ENCODE results near the gene HLA-G. TPM values are rescaled to one million over a fixed set of nuclear protein-coding genes. Genes with fewer than 3 reads are reported as not detected.
"Not testable (repeated sequence)": the region's sequence is repeated elsewhere in the genome, so short reads cannot be mapped to it uniquely, and the experiment has no call there.

Gene HLA-G
- total and polyA plus RNA-seq, 2 donors = not detected

DNA sequence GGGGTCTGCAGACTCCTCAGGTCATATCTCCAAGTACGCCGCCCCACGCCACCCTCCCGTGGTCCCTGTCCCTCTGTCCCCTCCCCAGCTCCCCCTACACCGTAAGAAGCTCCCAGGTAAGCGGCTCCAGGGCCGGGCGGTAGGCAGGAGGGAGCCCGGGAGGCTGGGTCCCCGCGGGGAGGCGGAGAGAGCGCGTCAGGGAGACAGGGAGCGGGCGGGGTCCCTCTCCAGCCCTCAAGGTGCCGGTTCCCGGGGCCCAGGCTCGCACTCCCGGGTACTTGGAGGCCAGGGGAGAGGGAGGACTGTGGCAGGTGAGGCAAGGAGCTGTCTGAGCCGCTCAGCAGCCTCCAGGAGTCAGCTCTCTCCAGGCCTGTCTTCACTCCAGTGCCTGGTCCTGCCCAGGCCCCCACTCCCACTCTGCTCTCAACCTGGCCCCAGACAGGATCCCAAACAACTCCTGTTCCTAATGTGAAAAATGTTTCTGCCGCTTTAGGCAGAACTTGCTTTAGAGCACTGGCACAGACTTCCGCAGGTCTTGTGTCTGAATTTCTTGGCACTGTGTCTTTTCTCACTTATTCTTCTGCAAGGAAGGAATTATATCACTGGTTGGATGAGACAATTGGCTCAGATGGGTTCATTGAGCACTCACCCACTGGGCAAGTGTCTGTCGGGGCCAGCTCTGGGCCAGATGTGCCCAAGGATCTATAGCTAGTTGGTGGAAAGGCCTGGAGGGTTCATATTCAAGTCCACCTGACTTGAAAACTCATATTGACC lies 36.6 kb downstream of the HLA-G start:
- whole genome bisulfite sequencing = 15% methylated on average over 24 of the region's 24 CpGs
- no peak for DNase-seq (ENCODE audit: extremely low spot score)
- no peak overlapping the region for H3K4me3 ChIP-seq (ENCODE audit: low read depth, low read length)

GRCh38 chr6:29865631-29866030 lies 38.0 kb downstream of the HLA-G start:
- Histone ChIP-seq H3K36me3 (ENCODE audit: insufficient read depth) (no peaks in the 10 kb centered on the region), H3K27ac (ENCODE audit: low read depth) (no peak overlapping the region)
- 50% methylated on average over 1 of the region's 1 CpG for WGBS

More for the DNA sequence above, 36.6 kb downstream of the HLA-G start:
- no peak overlapping the region for H3K27ac ChIP-seq (ENCODE audit: low read depth)
- no peaks in the 10 kb centered on the region for H3K36me3 ChIP-seq (ENCODE audit: insufficient read depth)
- H3K4me1 ChIP-seq (ENCODE audit: insufficient read depth) = no peaks in the 10 kb centered on the region

GRCh38 chr6:29870104-29870503 lies 42.5 kb downstream of the HLA-G start:
- Histone ChIP-seq H3K4me1 (ENCODE audit: insufficient read depth) (no peaks in the 10 kb centered on the region), H3K4me3 (ENCODE audit: low read depth, low read length) (no peak overlapping the region), H3K27ac (ENCODE audit: low read depth) (no peak overlapping the region), H3K36me3 (ENCODE audit: insufficient read depth) (no peaks in the 10 kb centered on the region)
- WGBS = 61% methylated on average over 2 of the region's 2 CpGs
- no peak for DNase-seq (ENCODE audit: extremely low spot score)

More at GRCh38 chr6:29865631-29866030, 38.0 kb downstream of the HLA-G start:
- DNase-seq (ENCODE audit: extremely low spot score) = no peak
- H3K4me1 ChIP-seq (ENCODE audit: insufficient read depth) = no peaks in the 10 kb centered on the region
- no peak overlapping the region for H3K4me3 ChIP-seq (ENCODE audit: low read depth, low read length)

GRCh38 chr6:29872791-29873190 lies 45.2 kb downstream of the HLA-G start:
- Histone ChIP-seq H3K4me3 (ENCODE audit: low read depth, low read length) (no peak overlapping the region), H3K27ac (ENCODE audit: low read depth) (no peak overlapping the region), H3K4me1 (ENCODE audit: insufficient read depth) (no peaks in the 10 kb centered on the region), H3K36me3 (ENCODE audit: insufficient read depth) (no peaks in the 10 kb centered on the region)
- WGBS = 62% methylated on average over 3 of the region's 3 CpGs
- no peak for DNase-seq (ENCODE audit: extremely low spot score)

DNA sequence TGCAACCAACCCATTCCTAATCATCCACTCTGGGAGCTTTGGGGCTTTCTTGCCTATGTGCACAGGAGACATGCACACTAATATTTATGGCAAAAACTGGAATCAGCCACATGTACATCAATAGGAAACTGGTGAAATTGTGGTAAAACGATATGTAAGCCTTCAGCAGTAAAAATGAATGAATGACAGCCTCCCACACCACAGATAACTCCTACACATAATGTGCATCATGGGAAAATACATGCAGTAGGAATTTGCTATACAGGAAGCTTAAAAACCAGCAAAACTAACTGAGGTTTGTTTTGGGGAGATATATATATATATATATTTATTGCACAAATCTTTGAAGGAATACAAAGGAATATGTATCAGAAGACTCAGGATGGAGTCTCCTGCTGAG lies 47.6 kb downstream of the HLA-G start:
- WGBS = 74% methylated on average over 1 of the region's 1 CpG
- H3K4me3 ChIP-seq (ENCODE audit: low read depth, low read length) = no peak overlapping the region
- no peak overlapping the region for H3K27ac ChIP-seq (ENCODE audit: low read depth)
- no peaks in the 10 kb centered on the region for H3K4me1 ChIP-seq (ENCODE audit: insufficient read depth)
- DNase-seq (ENCODE audit: extremely low spot score) = no peak
- no peaks in the 10 kb centered on the region for H3K36me3 ChIP-seq (ENCODE audit: insufficient read depth)

DNA sequence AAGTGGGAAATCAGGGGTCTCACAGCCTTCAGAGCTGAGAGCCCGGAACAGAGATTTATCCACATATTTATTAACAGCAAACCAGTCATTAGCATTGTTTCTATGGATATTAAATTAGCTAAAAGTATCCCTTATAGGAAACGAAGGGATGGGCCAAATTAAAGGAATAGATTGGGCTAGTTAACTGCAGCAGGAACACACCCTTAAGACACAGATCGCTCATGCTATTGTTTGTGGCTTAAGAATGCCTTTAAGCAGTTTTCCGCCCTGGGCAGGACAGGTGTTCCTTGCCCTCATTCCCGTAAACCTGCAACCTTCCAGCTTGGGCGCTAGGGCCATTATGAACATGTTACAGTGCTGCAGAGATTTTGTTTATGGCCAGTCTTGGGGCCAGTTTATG lies 48.1 kb downstream of the HLA-G start:
- not testable (repeated sequence) for H3K4me1 ChIP-seq (ENCODE audit: insufficient read depth); H3K36me3 ChIP-seq (ENCODE audit: insufficient read depth); H3K27ac ChIP-seq (ENCODE audit: low read depth); H3K4me3 ChIP-seq (ENCODE audit: low read depth, low read length); DNase-seq (ENCODE audit: extremely low spot score)
- WGBS = 65% methylated on average over 6 of the region's 6 CpGs

Small RNA genes within 50 kb of the gene (small RNA-seq; reads per million reads assigned to genes)
- gene MICG = not detected

Other genes starting within 250 kb of the HLA-G start
- gene OR2H2, start 242.7 kb upstream of the HLA-G start, total RNA-seq = not detected
- gene OR2H2, start 242.7 kb upstream of the HLA-G start, polyA plus RNA-seq = not detected
- 39.1 TPM for gene GABBR1, start 194.6 kb upstream of the HLA-G start, total RNA-seq
- 39.4 TPM for gene GABBR1, start 194.6 kb upstream of the HLA-G start, polyA plus RNA-seq
- not detected for gene MOG, start 170.7 kb upstream of the HLA-G start, total RNA-seq
- gene MOG, start 170.7 kb upstream of the HLA-G start, polyA plus RNA-seq = not detected
- not detected for gene ZFP57, start 146.7 kb upstream of the HLA-G start, total RNA-seq
- not detected for gene ZFP57, start 146.7 kb upstream of the HLA-G start, polyA plus RNA-seq
- gene HLA-F, start 104.4 kb upstream of the HLA-G start, total RNA-seq = 12.5 TPM
- gene HLA-F, start 104.4 kb upstream of the HLA-G start, polyA plus RNA-seq = 100 TPM
- gene HLA-A, start 114.7 kb downstream of the HLA-G start, total RNA-seq = 85.1 TPM
- 962 TPM for gene HLA-A, start 114.7 kb downstream of the HLA-G start, polyA plus RNA-seq
- gene POLR1H, start 233.4 kb downstream of the HLA-G start, total RNA-seq = 19.8 TPM
- gene POLR1H, start 233.4 kb downstream of the HLA-G start, polyA plus RNA-seq = 36.7 TPM
- 13.5 TPM for gene PPP1R11, start 239.4 kb downstream of the HLA-G start, total RNA-seq
- 78.7 TPM for gene PPP1R11, start 239.4 kb downstream of the HLA-G start, polyA plus RNA-seq
- 0.11 TPM for gene RNF39, start 247.9 kb downstream of the HLA-G start, total RNA-seq
- 0.73 TPM for gene RNF39, start 247.9 kb downstream of the HLA-G start, polyA plus RNA-seq